HG03045 (cell line): ENCODE measurements around the gene RBBP8NL.

ENCODE experiments used
- ATAC-seq: cut with Tn5 transposase; IDR thresholded peaks from one replicate; pipeline ENCODE4 v1.9.1; 2021; ENCODE audit warnings: mild to moderate bottlenecking, moderate library complexity; ENCODE audit not compliant: unreplicated experiment

RBBP8NL gene

DNA sequence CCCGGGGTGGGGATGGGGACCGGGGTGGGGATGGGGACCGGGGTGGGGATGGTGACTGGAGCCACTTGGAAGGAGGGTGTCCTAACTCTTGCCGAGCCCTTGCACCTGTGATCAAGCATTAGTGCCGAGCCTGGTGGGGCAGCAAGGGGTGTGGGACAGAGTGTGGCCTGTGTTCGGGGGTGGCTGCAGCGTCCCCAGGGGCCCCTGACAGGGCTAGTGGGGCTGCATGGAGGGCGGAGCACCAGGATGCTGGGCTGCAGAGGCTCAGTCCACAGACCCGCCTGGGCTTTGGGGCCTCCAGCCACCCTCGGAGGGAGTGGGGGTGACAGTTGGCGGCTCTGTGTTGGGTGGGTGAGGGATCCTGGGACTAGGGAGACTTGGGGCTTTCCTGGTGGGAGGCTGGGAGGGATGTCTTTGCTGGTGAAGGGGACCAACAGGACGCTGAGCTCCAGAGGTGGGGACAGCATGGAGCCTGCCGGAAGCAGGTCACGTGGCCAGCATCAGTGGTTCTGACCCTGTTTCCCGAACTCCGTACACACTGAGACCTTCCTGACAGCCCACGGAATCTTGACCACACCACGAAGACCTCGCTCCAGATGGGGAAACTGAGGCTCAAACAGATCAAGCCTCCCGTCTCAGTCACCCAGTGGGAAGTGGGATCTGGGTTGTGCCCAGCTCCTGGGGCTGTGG lies 4.6 kb downstream of the RBBP8NL start:
- ATAC-seq: no peak

DNA sequence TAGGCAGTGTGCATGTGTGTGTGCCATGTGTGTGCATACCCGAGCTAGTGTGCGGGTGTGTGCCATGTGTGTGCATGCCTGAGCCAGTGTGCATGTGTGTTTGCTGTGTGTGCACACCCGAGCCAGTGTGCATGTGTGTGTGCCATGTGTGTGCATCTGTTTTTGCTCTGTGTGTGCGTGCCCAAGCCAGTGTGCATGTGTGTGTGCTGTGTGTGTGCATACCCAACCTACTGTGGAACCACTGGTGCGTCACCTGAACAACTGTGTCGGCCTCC lies 5.7 kb downstream of the RBBP8NL start:
- ATAC-seq: no peak

DNA sequence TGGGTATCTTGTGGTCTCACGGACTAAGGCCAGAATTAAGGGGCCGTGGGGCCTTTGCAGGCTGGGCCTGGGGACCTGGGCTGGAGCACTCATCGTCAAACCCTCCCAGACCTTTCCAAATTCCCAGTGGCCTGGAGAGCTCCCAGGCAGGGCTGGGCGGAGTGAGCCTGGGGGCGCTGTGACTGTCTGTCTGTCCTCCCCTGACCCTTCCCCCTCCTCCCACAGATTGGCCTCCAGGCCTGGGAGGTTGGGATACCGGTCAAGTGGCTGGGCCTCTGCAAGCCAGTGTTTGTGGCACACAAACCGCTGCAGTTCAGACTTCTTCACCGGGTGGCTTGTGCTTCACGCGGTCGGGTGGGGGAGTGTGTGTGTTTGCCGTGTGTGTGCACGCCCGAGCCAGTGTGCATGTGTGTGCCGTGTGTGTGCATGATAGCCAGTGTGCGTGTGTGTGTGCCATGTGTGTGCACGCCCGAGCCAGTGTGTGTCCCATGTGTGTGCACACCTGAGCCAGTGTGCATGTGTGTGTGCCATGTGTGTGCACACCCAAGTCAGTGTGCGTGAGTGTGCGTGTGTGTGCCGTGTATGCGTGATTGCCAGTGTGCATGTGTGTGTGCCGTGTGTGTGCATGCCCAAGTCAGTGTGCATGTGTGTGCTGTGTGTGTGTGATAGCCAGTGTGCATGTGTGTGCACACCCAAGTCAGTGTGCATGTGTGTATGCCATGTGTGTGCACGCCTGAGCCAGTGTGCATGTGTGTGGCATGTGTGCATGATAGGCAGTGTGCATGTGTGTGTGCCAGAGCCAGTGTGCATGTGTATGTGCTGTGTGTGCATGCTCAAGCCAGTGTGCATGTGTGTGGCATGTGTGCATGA lies 6.3 kb downstream of the RBBP8NL start:
- no peak for ATAC-seq

DNA sequence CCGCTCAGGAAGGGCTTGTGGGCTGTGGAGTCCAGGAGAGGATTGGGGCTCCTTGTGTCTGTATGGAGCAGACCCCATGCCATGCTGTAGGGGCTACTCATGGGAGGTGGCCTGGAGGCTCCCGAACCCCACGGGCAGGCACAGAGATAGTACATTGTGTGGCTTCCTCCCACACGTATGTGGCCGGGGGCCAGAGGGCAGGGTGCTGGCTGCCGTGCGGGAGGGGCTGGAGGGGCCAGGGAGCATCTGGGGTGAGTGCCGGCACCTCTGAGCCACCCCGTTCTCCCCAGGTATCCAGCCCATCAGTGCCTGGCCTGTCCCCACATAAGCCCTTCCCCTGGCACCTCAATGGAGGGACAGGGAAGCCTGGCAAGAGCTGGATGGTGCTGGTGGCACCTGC lies 7.6 kb downstream of the RBBP8NL start:
- no peak for ATAC-seq

DNA sequence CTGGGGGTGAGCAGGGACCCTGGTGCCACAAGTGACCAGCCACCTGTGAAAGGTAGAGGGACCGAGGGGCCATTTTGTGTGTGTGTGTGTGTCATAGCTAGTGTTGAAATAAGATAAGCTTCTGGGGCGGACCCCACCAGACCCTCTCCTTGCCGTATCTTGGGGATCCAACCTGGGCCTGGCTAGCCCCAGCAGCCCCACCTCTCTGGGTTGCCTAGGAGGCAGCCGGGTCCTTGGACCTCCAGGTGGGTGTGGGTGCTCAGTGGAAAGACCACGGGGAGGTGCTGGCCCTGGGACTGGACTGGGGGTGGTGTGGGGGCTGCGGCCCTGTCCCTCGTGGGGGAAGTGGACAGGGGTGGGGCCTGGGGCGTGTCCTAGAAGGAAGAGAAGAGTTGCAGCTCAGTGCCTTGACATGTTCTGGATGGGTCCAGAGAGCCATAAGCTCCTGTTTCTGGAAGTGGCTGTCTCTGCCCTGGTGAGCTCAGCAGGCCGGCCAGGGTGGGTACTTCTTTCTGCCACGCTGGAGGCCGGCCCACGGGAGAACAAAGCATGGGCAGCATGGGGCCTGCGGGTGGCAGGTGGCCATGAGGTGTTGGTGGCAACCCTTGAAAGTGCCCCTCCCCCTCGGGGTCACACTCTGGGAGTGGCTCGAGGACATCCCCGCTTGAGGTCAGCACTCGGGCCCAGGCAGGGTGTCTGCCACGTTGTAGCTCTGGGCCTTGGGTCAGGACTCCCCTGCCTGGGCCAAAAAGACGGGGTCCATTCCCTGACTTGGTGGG lies 8.4 kb downstream of the RBBP8NL start:
- no peak for ATAC-seq

DNA sequence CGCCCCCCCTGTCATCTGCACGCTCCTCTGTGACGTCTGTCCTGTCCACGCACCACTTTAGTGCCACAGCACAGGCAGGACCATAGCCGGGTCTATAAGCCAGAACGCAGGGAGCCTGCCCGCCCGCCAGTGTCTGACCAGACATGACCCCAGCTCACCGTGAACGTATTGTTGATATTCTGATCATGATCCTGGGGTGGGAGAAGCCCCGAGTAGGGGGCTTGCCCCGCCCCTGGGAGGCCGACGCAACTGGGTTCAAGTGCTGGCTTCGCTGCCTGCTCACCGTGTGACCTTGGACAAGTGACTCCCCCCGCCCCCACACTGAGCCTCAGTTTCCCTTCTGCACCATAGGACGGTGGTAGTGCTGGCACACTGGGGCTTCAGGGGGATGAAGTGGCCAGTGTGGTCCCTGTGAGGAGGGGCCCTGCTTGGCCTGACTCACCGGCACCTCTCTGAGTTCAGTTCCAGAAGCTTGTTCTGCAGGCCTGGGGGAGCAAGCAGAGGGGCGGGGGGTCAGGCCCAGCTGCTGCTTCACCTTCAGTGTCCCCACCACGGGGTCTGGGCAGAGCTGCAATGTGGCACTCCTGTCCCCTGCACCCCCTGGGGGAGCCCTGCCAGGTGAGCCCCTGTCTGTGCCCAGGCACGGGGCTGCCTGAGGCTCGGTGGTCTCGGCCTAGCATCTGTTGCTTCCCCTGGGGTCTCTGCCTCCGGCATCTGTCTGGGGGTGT lies 9.2 kb downstream of the RBBP8NL start:
- ATAC-seq: no peak

DNA sequence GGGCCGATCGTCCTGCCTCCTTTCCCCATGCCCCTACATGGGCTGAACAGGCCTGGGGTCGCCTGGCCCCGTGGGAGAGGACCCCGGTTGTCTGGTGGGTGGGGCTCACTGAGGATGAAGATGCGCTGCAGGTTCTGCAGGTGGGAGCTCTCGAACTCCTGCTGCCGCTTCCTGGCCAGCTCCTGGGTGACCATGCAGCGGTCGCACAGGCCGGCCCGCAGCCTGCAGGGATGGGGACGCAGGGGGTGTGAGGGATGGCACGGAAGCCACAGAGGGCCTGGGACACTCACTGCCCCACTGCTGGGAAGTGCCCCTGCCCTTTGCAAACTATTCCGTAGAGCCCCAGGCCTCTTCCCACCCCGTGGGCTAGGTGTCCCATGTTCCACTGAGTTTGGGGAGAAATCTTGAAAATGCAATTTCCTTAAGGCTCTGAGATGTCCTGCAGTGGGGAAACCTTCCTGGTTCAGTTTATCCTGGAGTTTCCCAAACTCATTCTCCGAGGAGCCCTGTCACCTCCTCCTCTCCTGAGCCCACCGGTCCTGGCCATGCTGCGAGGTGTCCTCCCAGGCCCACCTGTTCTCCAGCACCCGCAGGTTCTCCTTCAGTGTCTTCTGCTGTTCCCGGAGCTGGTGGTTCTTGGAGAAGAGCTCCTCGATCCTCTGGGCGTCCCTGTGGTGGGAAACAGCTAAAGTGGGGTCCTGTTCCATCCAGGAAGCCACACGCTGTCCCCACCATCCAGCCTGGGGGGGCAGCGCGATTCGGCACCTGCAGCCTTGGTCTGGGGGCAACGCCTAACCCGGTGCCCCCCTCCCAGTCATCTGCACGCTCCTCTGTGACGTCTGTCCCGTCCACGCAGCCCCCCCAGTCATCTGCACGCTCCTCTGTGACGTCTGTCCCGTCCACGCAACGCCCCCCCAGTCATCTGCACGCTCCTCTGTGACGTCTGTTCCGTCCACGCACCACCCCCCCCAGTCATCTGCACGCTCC lies 10.4 kb downstream of the RBBP8NL start:
- no peak for ATAC-seq

DNA sequence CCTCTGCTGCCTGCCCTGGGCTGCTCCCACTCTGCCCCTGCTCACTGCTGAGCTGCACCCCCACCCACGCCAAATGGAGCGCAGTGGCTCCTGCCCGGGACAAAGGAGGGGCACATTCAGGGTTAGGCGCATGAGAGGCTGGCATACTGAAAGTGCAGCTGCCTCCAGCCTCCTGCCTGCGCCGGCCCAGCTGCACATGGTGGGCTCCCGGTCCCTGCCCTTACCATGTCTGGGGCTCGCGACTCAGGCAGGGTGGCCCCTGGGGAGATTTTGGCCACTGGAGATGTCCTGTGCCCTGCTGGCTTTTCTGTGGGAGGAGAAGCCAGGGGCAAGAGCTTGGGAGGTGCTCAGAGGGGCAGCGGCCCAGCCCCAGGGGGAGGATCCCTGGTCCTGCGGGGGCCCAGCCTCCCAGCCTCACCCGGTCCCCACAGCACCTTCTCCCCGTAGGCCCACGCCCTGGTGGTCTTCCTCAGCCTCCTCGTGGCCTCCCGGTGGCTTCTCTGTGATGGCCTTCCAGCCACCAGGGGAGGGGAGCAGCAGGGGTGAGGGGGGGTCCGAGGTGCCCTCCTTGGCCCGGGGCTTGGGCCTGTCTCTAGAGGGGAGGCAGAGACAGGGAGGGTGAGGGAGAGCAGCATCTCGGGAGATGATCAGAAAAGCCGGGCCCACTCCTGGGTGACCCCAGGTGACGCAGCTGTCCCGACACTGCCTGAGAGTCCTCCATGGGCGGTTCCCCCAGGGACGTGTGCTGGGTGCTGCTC lies 11.8 kb downstream of the RBBP8NL start:
- no peak for ATAC-seq

DNA sequence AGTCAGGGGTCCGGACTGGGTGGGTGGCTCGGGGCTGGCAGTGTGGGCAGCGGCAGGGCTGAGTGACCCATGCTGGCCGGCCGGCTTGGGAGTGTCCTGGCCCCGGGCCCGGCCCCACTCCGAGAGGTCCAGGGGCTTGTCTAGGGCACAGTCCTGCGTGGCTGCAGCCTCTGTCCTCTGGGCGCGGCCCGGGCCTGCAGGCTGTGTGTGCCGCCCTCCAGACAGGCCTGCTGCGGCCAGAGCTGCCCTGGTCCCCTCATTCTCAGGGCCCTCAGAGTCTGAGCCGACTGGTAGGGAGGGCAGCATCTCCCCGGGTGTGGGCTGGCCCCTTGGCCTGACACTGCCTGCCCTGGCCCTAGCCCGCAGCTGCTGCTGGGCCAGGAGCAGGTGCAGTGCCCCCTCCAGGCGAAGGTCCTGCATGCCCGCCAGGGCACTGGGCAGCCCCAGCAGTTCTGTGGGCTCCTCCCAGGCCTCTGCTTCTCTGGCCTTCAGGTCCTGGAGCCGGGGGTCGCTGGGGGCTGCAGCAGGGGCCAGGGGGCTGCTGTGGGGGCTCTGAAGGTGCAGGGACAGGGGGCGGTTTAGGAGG lies 13.3 kb downstream of the RBBP8NL start:
- no peak for ATAC-seq

DNA sequence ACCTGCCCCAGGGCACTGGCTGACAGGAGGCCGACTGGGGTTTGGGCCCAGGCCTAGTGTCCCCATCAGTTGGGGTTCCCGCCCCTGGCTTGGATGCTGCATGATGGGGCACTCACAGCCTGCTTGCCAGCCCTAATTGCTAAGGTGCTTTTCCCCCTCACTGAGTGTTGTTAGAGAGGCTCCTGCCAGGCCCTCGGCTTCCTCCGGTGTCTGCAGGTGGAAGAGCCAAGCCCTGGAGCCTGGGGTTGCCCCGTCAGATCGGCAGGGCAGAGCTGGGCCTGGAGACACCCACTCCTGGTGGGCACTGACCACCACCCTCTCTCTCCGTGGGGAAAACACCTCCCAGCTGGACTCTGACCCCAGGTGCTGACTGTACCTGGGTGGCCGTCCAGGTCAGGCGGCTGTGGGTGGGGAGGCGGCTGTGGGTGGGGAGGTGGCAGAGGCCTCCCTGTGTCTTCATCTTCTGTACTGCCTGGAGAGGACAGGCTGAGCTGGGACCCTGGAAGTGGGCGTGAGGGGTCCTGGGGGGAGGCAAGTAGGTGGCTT lies 14.2 kb downstream of the RBBP8NL start:
- ATAC-seq: no peak

DNA sequence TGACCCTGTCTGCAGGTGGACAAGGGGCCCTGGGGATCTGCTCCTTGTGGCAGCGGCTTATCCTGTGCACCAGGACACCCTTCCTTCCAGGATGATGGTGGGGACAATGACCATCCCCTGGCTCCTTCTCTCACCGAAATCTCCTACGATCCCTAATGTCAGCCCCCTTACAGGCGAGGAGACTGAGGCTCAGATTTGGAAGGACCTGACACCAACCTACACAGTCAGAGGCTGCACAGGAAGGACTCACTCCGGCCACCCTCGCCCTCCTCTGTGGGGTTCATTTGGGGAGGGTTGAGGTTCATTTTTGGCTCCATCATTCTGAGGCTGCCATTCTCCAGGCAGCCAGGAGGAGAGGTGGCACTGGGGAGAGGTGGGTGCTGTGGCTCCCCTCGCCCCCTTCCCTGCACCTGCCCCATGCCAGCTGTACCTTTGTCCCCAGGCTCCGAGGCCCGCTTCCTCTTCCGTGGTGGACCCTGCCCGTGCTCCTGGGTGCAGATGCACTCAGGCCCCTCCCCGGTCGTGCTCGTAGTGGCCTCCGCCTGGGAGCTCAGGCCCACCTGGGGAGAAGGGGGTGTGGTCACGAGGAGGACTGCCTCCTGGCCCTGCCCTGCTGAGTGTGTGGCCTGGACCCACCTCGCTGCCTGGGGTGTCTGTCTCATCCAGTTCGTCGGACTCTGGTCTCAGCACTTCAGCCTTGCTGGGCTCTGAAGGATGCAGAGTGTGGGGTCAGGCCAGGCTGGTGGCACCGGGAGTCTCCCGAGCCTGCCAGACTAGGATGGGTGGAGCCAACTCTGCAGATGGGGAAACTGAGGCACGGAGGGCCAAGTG lies 14.9 kb downstream of the RBBP8NL start:
- ATAC-seq: no peak

DNA sequence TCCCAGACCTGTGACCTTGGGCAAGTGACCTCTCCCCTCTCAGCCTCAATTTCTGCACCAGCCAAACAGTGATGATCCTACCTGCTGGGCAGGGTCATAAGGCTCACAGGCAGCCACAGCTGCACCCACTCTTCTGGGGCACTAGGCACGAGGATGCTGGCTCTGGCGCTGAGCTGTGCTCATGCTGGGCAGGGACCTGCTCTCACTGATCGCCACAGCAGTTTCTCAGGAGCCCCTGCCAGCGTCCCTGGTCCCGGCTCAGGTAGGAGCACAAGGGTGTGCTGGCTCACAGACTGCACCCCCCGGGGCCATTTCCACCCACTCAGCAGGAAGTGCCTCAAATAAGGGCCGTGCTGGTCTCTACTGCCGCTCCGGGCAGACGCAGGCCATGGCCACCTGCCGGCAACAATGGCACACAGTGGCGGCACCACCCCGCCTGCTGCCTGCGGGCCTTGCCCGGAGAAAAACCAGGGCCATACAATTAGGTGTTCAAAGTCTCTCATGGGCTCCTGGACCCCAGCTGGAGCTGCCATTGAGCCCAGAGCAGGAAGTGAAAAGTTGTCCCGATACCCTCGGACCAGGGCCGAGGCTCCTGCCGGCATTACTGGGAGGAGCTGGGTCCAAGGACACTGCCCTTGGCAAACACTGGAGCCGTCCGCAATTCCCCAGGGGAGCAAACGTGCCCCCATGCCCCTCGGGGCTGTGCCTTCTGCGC lies 15.7 kb downstream of the RBBP8NL start:
- ATAC-seq: no peak

DNA sequence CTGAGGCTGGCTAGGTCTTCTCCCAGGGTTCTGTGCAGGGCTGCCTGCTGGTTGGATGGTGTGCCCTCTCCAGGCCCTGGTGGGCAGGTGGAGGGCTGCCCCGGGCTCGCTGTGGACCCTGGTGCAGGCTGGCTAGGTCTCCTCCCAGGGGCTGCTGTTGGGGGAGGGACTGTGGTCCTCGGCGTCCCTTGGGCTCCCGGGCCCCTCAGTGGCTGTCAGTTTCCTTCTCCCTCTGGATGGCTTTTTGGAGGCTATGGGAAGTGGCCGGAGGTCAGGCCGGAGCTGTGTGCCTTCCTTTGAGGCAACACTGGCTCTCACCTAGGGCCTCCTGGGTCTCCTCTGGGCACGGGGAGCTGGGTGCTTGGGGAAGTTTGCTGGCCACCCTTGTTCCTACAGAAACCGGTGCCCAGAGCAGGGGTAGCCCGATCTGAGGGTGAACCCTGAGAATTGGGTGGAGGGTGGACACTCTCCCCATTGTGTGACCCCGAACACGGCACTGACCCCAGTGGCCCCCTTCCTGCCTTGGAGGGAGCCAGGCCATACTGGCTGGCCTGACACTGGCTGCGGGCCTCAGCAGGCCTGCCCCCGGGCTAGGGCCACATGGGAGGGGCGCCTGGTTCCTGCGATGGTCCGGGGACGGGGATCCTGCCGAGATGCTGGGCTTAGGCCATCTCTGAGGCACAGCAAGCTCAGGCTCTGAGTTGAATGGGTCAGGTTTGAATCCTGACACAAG lies 16.4 kb downstream of the RBBP8NL start:
- no peak for ATAC-seq

DNA sequence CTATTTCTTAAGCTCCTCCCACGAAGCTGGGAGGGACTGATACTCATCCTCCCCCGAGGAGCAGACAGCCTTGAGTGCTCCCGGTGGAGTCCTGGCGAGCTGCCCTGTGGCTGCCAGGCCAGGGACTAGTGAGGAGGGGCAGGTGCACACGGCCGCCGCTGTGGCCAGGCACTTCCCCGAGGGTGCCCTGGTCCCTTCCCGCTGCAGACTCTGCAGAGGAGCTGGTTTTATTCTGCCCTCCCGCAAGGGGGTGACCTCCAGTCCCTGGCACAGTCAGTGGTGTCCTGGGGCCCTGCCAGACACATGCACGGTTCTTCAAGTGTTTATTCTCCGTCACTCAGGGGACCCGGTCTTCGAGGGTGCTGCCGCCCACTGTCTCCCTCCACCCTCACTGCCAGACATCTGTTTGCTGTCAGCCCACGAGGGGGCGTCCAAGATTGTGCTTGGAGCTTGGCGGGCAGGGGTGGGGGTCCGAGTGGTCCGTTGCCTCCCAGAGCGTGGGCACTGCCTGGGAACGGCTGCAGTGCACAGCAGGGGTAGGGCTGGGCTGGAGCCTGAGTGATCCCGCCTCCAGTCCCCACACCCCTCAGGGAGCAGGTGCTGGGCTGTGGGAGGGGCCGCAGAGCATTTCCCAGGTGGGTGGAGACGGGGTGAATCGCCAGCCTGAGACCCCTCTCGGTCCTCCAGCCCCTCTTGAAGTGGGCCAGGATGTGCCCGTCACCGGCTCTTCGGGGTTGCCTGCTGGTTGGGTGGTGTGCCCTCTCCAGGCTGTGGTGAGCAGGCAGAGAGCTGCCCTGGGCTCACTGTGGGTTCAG lies 17.2 kb downstream of the RBBP8NL start:
- no peak for ATAC-seq

DNA sequence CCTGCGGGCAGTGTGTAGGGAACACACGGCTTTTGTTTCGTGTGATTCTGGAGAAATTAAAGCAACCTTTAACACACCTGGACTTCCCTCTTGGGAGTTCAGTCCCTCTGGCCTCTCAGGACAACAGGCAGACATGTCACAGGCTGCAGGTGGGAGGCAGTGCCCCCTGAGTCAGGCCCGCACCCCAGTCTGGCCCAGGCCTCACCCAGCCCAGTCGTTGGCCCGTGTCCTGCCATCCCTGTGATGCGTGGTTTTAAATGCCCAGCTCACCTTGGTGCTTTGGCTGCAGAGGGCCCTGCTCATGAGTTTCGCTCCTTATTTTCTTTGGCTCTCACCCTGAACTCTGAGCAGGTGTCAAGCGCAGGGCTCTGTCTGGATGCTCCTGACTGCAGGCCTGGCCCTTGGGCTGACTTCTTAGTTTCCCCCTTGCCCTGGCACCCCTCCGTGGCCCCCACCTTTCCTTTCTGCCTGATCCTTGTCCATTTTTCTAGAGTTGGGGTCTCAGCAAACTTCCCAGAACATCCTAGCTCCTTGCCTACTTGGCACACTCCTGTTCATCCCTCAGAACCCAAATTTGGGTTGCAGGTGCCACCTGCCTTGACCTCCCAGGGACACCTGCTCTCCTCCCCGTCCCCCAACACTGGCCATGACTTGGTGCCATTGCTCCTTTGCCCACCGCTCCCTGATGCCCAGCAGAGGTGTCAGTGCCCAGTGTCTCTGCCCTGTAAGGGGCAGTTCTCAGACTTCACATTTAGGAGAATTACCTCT lies 18.1 kb downstream of the RBBP8NL start:
- no peak for ATAC-seq
